Measurements from ENCODE around the gene KLC1. TPM values are rescaled to one million over a fixed set of nuclear protein-coding genes. Genes with fewer than 3 reads are reported as not detected.

The KLC1 gene
- total and polyA plus RNA-seq, 4 donors = 93.3 to 225 (median 139) TPM

- no peak for TF ChIP-seq CTCF (IDR thresholded peaks at IDR 0.05; ENCODE audit: control extremely low read depth, extremely low read depth)
- ATAC-seq (ENCODE audit: insufficient read depth, low FRiP score) = no peak
- H3K27me3 ChIP-seq (ENCODE audit: control insufficient read depth in 3 of 3, insufficient read depth in 3 of 3, low read length in 2 of 3) = no peaks in the 10 kb centered on the region
- H3K27ac ChIP-seq (ENCODE audit: low read depth in 1 of 2, low read length in 1 of 2) = no peak overlapping the region
- peaks cover 43 to 59% (median 54%) of the 10 kb centered on the region in 4 donors for H3K36me3 ChIP-seq (ENCODE audit: control insufficient read depth in 4 of 4, insufficient read depth in 4 of 4, low read length in 4 of 4)
- H3K9me3 ChIP-seq (ENCODE audit: control insufficient read depth in 4 of 4, insufficient read depth in 3 of 4, low read length in 3 of 4) = no peaks in the 10 kb centered on the region
- H3K4me1 ChIP-seq (ENCODE audit: control insufficient read depth in 5 of 5, insufficient read depth in 5 of 5, low read length in 5 of 5) = no peaks in the 10 kb centered on the region
- H3K9ac ChIP-seq (ENCODE audit: insufficient read depth in 1 of 2, low read length in 2 of 2) = no peak overlapping the region
- no peak overlapping the region for H3K4me3 ChIP-seq
- WGBS, 2 donors = 97 to 100% methylated on average over 8 of the region's 8 CpGs
- no peak for DNase-seq
Observed at GRCh38 chr14:103675957-103676356, 46.9 kb downstream of the KLC1 start.

GRCh38 chr14:103676881-103677675 lies 48.1 kb downstream of the KLC1 start:
- ATAC-seq (ENCODE audit: insufficient read depth, low FRiP score) (no peak), DNase-seq (no peak)
- no peaks in the 10 kb centered on the region for H3K4me1 ChIP-seq (ENCODE audit: control insufficient read depth in 5 of 5, insufficient read depth in 5 of 5, low read length in 5 of 5)
- no peak for TF ChIP-seq CTCF (IDR thresholded peaks at IDR 0.05; ENCODE audit: control extremely low read depth, extremely low read depth)
- H3K4me3 ChIP-seq = no peak overlapping the region
- H3K27me3 ChIP-seq (ENCODE audit: control insufficient read depth in 3 of 3, insufficient read depth in 3 of 3, low read length in 2 of 3) = no peaks in the 10 kb centered on the region
- no peak overlapping the region for H3K9ac ChIP-seq (ENCODE audit: insufficient read depth in 1 of 2, low read length in 2 of 2)
- H3K27ac ChIP-seq (ENCODE audit: low read depth in 1 of 2, low read length in 1 of 2) = no peak overlapping the region
- WGBS, 2 donors = 87 to 94% methylated on average over 16 of the region's 16 CpGs
- H3K9me3 ChIP-seq (ENCODE audit: control insufficient read depth in 4 of 4, insufficient read depth in 3 of 4, low read length in 3 of 4) = no peaks in the 10 kb centered on the region
- H3K36me3 ChIP-seq (ENCODE audit: control insufficient read depth in 4 of 4, insufficient read depth in 4 of 4, low read length in 4 of 4) = peaks cover 39 to 59% (median 50%) of the 10 kb centered on the region in 4 donors

GRCh38 chr14:103679351-103679750 lies 50.3 kb downstream of the KLC1 start:
- Histone ChIP-seq H3K9me3 (ENCODE audit: control insufficient read depth in 4 of 4, insufficient read depth in 3 of 4, low read length in 3 of 4) (no peaks in the 10 kb centered on the region), H3K9ac (ENCODE audit: insufficient read depth in 1 of 2, low read length in 2 of 2) (no peak overlapping the region), H3K27ac (ENCODE audit: low read depth in 1 of 2, low read length in 1 of 2) (peak overlapping the region in 1 of 2 donors; percentile 26), H3K4me1 (ENCODE audit: control insufficient read depth in 5 of 5, insufficient read depth in 5 of 5, low read length in 5 of 5) (peaks cover 0 to 3% (median 0%) of the 10 kb centered on the region in 5 donors), H3K27me3 (ENCODE audit: control insufficient read depth in 3 of 3, insufficient read depth in 3 of 3, low read length in 2 of 3) (no peaks in the 10 kb centered on the region), H3K4me3 (no peak overlapping the region), H3K36me3 (ENCODE audit: control insufficient read depth in 4 of 4, insufficient read depth in 4 of 4, low read length in 4 of 4) (peaks cover 31 to 56% (median 46%) of the 10 kb centered on the region in 4 donors)
- TF ChIP-seq CTCF (IDR thresholded peaks at IDR 0.05; ENCODE audit: control extremely low read depth, extremely low read depth) = no peak
- ATAC-seq (ENCODE audit: insufficient read depth, low FRiP score) = peak; percentile 79
- DNase-seq = peak; percentile 25 to 31 (median 27)
- 12 to 23% methylated on average over 13 of the region's 13 CpGs for WGBS, 2 donors

Measured in lung (tissue), 12 donors.